ENCODE results near the gene SNX25.

DNA sequence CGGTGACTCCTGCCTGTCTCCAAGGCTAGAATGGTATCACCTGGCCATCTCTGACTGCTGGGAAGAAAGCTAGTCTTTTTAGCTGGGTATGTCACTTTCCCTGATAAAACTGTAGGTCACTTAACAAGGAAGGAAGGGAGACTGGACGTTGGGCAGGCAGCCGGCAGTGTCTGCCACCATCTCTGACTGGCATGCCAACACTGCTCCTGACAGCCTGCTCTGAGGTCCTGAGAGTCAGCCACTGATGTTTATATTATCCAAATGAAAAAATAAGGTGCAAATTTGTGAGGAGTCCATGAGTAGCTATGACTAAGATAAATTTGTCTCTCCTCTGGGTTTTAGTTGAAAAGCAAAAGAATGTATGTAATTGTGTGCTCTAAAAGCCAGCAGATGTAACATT lies 77.2 kb downstream of the SNX25 start:
- TF ChIP-seq, protein P1, sequence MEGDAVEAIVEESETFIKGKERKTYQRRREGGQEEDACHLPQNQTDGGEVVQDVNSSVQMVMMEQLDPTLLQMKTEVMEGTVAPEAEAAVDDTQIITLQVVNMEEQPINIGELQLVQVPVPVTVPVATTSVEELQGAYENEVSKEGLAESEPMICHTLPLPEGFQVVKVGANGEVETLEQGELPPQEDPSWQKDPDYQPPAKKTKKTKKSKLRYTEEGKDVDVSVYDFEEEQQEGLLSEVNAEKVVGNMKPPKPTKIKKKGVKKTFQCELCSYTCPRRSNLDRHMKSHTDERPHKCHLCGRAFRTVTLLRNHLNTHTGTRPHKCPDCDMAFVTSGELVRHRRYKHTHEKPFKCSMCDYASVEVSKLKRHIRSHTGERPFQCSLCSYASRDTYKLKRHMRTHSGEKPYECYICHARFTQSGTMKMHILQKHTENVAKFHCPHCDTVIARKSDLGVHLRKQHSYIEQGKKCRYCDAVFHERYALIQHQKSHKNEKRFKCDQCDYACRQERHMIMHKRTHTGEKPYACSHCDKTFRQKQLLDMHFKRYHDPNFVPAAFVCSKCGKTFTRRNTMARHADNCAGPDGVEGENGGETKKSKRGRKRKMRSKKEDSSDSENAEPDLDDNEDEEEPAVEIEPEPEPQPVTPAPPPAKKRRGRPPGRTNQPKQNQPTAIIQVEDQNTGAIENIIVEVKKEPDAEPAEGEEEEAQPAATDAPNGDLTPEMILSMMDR (IDR thresholded peaks at IDR 0.05) = no peak
- TF ChIP-seq POLR2A (IDR thresholded peaks at IDR 0.05) = no peak
